ENCODE results near the gene SERPINB11. TPM values are rescaled to one million over a fixed set of nuclear protein-coding genes. Genes with fewer than 3 reads are reported as not detected.

SERPINB11 gene
- total RNA-seq, 1 experiment from 2014 or later = not detected

DNA sequence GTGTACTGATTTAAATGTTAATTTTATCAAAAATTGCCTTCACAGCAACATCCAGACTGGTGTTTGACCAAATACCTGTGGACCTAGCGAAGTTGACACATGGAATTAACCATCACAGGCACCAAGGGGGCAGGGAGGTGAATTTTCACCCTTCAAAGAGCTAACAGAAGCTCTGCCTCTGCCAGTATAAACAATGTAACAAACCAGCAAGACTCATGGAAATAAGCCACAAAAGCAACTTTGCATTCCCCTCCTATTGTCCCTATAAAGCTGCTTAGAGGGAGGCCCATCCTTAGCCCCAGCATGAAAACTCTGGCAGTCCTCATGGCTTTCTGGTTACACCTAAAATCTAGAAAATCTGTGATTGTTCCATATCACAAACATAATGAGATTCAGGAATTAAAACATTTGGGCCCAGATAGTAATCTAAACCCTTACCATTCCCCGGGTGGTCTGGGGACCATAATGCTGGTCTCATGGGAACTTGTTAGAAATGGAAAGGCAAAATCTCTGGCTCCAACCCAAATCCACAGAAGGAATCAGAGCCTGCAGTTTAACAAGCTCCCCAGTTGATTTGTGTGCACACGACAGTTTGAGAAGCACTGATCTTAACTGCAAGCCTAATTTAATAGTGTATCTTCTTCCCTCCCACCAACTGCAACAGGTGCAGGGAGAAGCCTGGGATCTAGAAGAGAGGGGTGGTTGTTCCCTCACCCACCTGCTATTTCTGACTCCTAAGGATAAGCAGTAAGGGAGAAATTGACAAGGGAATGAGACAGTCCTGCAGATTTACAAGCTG lies 23.1 kb downstream of the SERPINB11 start:
- H3K36me3 ChIP-seq (ENCODE audit: control insufficient read depth, insufficient read depth, low read length) = no peaks in the 10 kb centered on the region
- ATAC-seq = no peak
- DNase-seq (ENCODE audit: low read depth, low spot score) = no peak
- intact Hi-C loops (cut with micrococcal nuclease; ENCODE audit: unreplicated experiment) (no loop called here), in situ Hi-C loops (cut with HindIII; ENCODE audit: low pct_unique_long_range_greater_than_20kb, low sequenced_read_pairs) (no loop called here)
- no peak overlapping the region for H3K27ac ChIP-seq (ENCODE audit: low read length)
- TF ChIP-seq, protein P1, sequence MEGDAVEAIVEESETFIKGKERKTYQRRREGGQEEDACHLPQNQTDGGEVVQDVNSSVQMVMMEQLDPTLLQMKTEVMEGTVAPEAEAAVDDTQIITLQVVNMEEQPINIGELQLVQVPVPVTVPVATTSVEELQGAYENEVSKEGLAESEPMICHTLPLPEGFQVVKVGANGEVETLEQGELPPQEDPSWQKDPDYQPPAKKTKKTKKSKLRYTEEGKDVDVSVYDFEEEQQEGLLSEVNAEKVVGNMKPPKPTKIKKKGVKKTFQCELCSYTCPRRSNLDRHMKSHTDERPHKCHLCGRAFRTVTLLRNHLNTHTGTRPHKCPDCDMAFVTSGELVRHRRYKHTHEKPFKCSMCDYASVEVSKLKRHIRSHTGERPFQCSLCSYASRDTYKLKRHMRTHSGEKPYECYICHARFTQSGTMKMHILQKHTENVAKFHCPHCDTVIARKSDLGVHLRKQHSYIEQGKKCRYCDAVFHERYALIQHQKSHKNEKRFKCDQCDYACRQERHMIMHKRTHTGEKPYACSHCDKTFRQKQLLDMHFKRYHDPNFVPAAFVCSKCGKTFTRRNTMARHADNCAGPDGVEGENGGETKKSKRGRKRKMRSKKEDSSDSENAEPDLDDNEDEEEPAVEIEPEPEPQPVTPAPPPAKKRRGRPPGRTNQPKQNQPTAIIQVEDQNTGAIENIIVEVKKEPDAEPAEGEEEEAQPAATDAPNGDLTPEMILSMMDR (IDR thresholded peaks at IDR 0.05) = no peak
- TF ChIP-seq TCF7L2 (IDR thresholded peaks at IDR 0.05; ENCODE audit: low read depth, low read length) (no peak), SIN3A (IDR thresholded peaks at IDR 0.05; ENCODE audit: borderline replicate concordance, insufficient read depth, low read depth, low read length) (no peak), POLR2AphosphoS5 (IDR thresholded peaks at IDR 0.05; ENCODE audit: low read depth, low read length) (no peak)
- TF ChIP-seq, protein P2, sequence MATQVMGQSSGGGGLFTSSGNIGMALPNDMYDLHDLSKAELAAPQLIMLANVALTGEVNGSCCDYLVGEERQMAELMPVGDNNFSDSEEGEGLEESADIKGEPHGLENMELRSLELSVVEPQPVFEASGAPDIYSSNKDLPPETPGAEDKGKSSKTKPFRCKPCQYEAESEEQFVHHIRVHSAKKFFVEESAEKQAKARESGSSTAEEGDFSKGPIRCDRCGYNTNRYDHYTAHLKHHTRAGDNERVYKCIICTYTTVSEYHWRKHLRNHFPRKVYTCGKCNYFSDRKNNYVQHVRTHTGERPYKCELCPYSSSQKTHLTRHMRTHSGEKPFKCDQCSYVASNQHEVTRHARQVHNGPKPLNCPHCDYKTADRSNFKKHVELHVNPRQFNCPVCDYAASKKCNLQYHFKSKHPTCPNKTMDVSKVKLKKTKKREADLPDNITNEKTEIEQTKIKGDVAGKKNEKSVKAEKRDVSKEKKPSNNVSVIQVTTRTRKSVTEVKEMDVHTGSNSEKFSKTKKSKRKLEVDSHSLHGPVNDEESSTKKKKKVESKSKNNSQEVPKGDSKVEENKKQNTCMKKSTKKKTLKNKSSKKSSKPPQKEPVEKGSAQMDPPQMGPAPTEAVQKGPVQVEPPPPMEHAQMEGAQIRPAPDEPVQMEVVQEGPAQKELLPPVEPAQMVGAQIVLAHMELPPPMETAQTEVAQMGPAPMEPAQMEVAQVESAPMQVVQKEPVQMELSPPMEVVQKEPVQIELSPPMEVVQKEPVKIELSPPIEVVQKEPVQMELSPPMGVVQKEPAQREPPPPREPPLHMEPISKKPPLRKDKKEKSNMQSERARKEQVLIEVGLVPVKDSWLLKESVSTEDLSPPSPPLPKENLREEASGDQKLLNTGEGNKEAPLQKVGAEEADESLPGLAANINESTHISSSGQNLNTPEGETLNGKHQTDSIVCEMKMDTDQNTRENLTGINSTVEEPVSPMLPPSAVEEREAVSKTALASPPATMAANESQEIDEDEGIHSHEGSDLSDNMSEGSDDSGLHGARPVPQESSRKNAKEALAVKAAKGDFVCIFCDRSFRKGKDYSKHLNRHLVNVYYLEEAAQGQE (IDR thresholded peaks at IDR 0.05; ENCODE audit: insufficient read depth in 1 of 2, low read depth in 2 of 2, low read length in 1 of 2) = no peak
- CTCF ChIA-PET = no interaction called here
- no peak overlapping the region for H3K4me3 ChIP-seq (ENCODE audit: low read depth in 2 of 2, low read length in 2 of 2)
- no peaks in the 10 kb centered on the region for H3K27me3 ChIP-seq (ENCODE audit: control insufficient read depth, insufficient read depth, low read length)
- POLR2A ChIA-PET = no interaction called here
- H3K9me3 ChIP-seq (ENCODE audit: control insufficient read depth, insufficient read depth, low read depth, low read length) = no peaks in the 10 kb centered on the region
- no TSS peak for BruUV-seq (replicated peaks)
- H3K4me1 ChIP-seq (ENCODE audit: control insufficient read depth, insufficient read depth, low read length) = no peaks in the 10 kb centered on the region

DNA sequence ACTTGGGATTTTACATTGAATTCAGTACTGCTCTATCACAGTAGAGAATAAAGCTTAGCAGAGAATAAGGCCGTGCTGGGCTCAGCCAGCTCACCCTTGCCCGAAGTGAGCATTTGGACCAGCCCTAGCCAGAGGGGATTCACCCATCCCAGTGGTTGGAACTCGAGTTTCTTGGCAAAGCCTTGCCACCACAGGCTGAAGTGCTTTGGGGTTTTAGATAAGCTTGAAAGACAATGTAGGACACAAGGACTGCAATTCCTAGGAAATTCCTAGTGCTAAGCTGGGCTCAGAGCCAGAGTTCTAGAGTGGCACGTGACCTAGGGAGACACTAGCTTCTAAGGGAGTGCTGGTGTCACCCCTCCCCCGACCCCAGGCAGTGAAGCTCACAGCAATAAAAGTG lies 28.0 kb downstream of the SERPINB11 start:
- POLR2A ChIA-PET = no interaction called here
- BruUV-seq (replicated peaks) = no TSS peak

More for the DNA sequence above, 28.0 kb downstream of the SERPINB11 start:
- intact Hi-C loops (cut with micrococcal nuclease; ENCODE audit: unreplicated experiment) (no loop called here), in situ Hi-C loops (cut with HindIII; ENCODE audit: low pct_unique_long_range_greater_than_20kb, low sequenced_read_pairs) (no loop called here)
- DNase-seq (ENCODE audit: low read depth, low spot score) (no peak), ATAC-seq (no peak)
- no peak overlapping the region for H3K27ac ChIP-seq (ENCODE audit: low read length)
- no peaks in the 10 kb centered on the region for H3K36me3 ChIP-seq (ENCODE audit: control insufficient read depth, insufficient read depth, low read length)
- H3K9me3 ChIP-seq (ENCODE audit: control insufficient read depth, insufficient read depth, low read depth, low read length) = no peaks in the 10 kb centered on the region
- H3K27me3 ChIP-seq (ENCODE audit: control insufficient read depth, insufficient read depth, low read length) = no peaks in the 10 kb centered on the region
- no peak overlapping the region for H3K4me3 ChIP-seq (ENCODE audit: low read depth in 2 of 2, low read length in 2 of 2)
- H3K4me1 ChIP-seq (ENCODE audit: control insufficient read depth, insufficient read depth, low read length) = no peaks in the 10 kb centered on the region
- no peak for TF ChIP-seq SIN3A (IDR thresholded peaks at IDR 0.05; ENCODE audit: borderline replicate concordance, insufficient read depth, low read depth, low read length)
- TF ChIP-seq, protein P2 (IDR thresholded peaks at IDR 0.05; ENCODE audit: insufficient read depth in 1 of 2, low read depth in 2 of 2, low read length in 1 of 2) = no peak
- no peak for TF ChIP-seq TCF7L2 (IDR thresholded peaks at IDR 0.05; ENCODE audit: low read depth, low read length)
- TF ChIP-seq, protein P1 (IDR thresholded peaks at IDR 0.05) = no peak
- TF ChIP-seq POLR2AphosphoS5 (IDR thresholded peaks at IDR 0.05; ENCODE audit: low read depth, low read length) = no peak
- CTCF ChIA-PET = no interaction called here
